Neural cell (in vitro differentiated cells): ENCODE results near the gene TGFBI. TPM values are rescaled to one million over a fixed set of nuclear protein-coding genes. Genes with fewer than 3 reads are reported as not detected.

Experiments
- H2AFZ ChIP-seq: fragments of 200-600, 300-800 bp; sonication (generic), shearing (Covaris generic); 2 replicates; pipeline ENCODE4 v1.6.0; 2014; ENCODE audit warnings: low read depth, mild to moderate bottlenecking, antibody characterized with exemption, low read length, moderate library complexity
- H3F3A ChIP-seq: fragments of 200-600 bp; shearing (Covaris generic); 2 replicates; pipeline ENCODE4 v1.6.1; 2016; ENCODE audit warnings: mild to moderate bottlenecking, moderate library complexity, mixed read lengths, antibody characterized with exemption, low read length; ENCODE audit not compliant: insufficient read depth, poor library complexity, severe bottlenecking
- H3K27ac ChIP-seq: fragments of 200-600, 300-800 bp; sonication (generic), shearing (Covaris generic); 2 replicates; pipeline ENCODE4 v1.5.1; 2014; ENCODE audit warnings: mild to moderate bottlenecking, low read length, moderate library complexity
- H3K27me3 ChIP-seq: fragments of 300-800, 200-600 bp; sonication (generic), shearing (Covaris generic); 2 replicates; pipeline ENCODE4 v1.6.0; 2014; ENCODE audit warnings: mild to moderate bottlenecking, low read depth, low read length, moderate library complexity; ENCODE audit not compliant: insufficient read depth
- H3K36me3 ChIP-seq: fragments of 300-800, 200-600 bp; sonication (generic), shearing (Covaris generic); 2 replicates; pipeline ENCODE4 v1.5.1; 2014; ENCODE audit warnings: mild to moderate bottlenecking, antibody characterized with exemption, low read length, moderate library complexity; ENCODE audit not compliant: insufficient read depth
- H3K4me2 ChIP-seq: fragments of 300-800, 200-600 bp; sonication (generic), shearing (Covaris generic); 2 replicates; pipeline ENCODE4 v1.6.0; 2014; ENCODE audit warnings: mild to moderate bottlenecking, low read length
- H3K4me3 ChIP-seq: fragments of 300-800, 200-600 bp; sonication (generic), shearing (Covaris generic); 2 replicates; pipeline ENCODE4 v1.5.1; 2014; ENCODE audit warnings: mild to moderate bottlenecking, low read length, moderate library complexity
- H3K79me2 ChIP-seq: fragments of 200-600 bp; shearing (Covaris generic); replicated peaks from 2 replicates; pipeline ENCODE4 v1.6.0; 2014; ENCODE audit warnings: mild to moderate bottlenecking, low read length, moderate library complexity; ENCODE audit not compliant: insufficient read depth
- H3K9ac ChIP-seq: fragments of 300-800, 200-600 bp; sonication (generic), shearing (Covaris generic); 2 replicates; pipeline ENCODE4 v1.6.1; 2016; ENCODE audit warnings: mild to moderate bottlenecking, low read length, mixed read lengths
- H3K9me2 ChIP-seq: fragments of 200-600 bp; shearing (Covaris generic); 2 replicates; pipeline ENCODE4 v1.6.1; 2016; ENCODE audit warnings: mild to moderate bottlenecking, low read length, mixed read lengths; ENCODE audit not compliant: insufficient read depth
- H3K9me3 ChIP-seq: fragments of 200-600, 300-800 bp; sonication (generic), shearing (Covaris generic); 2 replicates; pipeline ENCODE4 v1.6.1; 2016; ENCODE audit warnings: mild to moderate bottlenecking, mixed run types, low read length, moderate library complexity, mixed read lengths
- H4K20me1 ChIP-seq: fragments of 200-600 bp; shearing (Covaris generic); 2 replicates; pipeline ENCODE4 v1.6.1; 2016; ENCODE audit warnings: mild to moderate bottlenecking, mixed run types; ENCODE audit not compliant: insufficient read depth
- EP300 ChIP-seq: fragments of 450-650 bp; conservative IDR thresholded peaks from 2 replicates; pipeline ENCODE4 v1.6.1; 2014; ENCODE audit warnings: antibody characterized with exemption, mild to moderate bottlenecking, moderate library complexity; ENCODE audit not compliant: poor library complexity, severe bottlenecking
- EZH2 ChIP-seq: fragments of 200-600, 300-800 bp; shearing (Covaris generic), sonication (generic); IDR thresholded peaks from 2 replicates; pipeline ENCODE4 v1.6.1; 2014; ENCODE audit warnings: antibody characterized with exemption, low read length, borderline replicate concordance, mild to moderate bottlenecking; ENCODE audit not compliant: insufficient read depth, poor library complexity, severe bottlenecking
- MXI1 ChIP-seq: fragments of 450-650 bp; conservative IDR thresholded peaks from 2 replicates; pipeline ENCODE4 v1.6.1; 2014; ENCODE audit warnings: antibody characterized with exemption, mild to moderate bottlenecking; ENCODE audit not compliant: poor library complexity, severe bottlenecking
- POLR2AphosphoS5 ChIP-seq: IDR thresholded peaks from 2 replicates; pipeline ENCODE4 v1.6.1; 2012
- RAD21 ChIP-seq: fragments of 450-650 bp; conservative IDR thresholded peaks from 2 replicates; pipeline ENCODE4 v1.6.1; 2014; ENCODE audit warnings: antibody characterized with exemption, mild to moderate bottlenecking, moderate library complexity
- SMC3 ChIP-seq: fragments of 450-650 bp; conservative IDR thresholded peaks from 2 replicates; pipeline ENCODE4 v1.6.1; 2014; ENCODE audit warnings: antibody characterized with exemption, mild to moderate bottlenecking, moderate library complexity; ENCODE audit not compliant: poor library complexity
- TAF1 ChIP-seq: IDR thresholded peaks from 2 replicates; pipeline ENCODE4 v1.6.1; 2012; ENCODE audit warnings: low read depth
- polyA plus RNA-seq: library from polyadenylated mRNA; depleted of rRNA; stranded (reverse); fragments of >200 nt; gene quantifications from 2 replicates; pipeline ENCODE4 v1.2.3, GENCODE V29; 2014
- TF ChIP-seq, protein P1 (sequence below): IDR thresholded peaks from 2 replicates; pipeline ENCODE4 v1.6.1; 2012; ENCODE audit warnings: borderline replicate concordance
- TF ChIP-seq, protein P2 (sequence below): fragments of 450-650 bp; IDR thresholded peaks from 2 replicates; pipeline ENCODE4 v1.5.1; 2014; ENCODE audit warnings: antibody characterized with exemption, mild to moderate bottlenecking, moderate library complexity; ENCODE audit not compliant: poor library complexity, severe bottlenecking

TGFBI gene
- polyA plus RNA-seq, 1 donor from 2014 or later, result 0.71 TPM

DNA sequence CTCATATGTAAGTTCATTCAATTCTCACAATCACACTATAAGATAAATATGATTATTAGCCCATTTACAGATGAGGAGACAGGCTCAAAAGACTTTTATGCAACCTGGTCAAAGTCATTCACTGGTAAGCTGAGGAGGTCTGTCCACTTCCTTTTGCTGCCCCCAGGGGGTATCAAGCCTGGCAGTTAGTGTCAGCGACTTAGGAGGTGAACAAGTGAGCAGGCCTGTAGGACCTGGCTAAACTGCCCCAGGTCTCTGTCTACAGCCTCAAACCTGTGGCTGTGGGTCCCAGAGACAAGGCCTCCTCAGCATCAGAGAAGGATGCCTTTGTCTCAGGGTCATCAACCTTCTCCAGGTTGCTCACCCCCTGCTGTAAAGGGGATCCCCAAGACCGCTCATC, 10.4 kb downstream of the TGFBI start:
- H3K9me2 ChIP-seq, result no peaks in the 10 kb centered on the region

DNA sequence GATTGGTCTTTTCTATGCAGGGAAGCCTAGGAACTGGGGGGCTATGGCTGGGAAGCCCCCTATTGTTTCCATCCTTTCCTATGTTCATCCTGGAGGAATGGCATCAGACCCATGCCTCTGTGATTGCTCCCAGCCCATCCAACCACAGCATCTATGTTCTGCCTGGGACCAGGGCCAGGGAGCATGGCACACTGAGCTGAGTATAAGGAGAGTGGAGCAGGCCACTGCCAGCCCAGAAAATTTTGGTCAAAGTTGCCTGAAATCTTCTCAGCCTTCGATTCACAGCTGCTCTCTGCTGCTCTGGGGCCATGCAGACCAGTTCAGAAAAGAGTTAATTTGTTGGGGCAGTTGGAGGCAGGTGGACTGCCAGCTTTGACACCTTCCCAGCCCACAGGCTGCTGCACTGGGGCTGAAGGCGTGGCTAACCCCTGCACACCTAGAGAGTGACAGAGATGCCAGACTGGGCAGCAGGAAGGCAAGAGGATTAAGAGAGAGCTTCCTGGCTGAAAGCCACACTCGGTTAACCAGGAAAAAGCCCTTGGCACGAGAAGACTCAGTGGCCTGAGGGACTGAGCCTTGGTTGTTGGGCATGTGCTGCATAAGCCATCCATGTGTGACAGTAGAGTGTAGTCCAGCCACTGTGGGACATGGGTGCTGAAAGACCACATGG, 12.1 kb downstream of the TGFBI start:
- TF ChIP-seq, protein P1, sequence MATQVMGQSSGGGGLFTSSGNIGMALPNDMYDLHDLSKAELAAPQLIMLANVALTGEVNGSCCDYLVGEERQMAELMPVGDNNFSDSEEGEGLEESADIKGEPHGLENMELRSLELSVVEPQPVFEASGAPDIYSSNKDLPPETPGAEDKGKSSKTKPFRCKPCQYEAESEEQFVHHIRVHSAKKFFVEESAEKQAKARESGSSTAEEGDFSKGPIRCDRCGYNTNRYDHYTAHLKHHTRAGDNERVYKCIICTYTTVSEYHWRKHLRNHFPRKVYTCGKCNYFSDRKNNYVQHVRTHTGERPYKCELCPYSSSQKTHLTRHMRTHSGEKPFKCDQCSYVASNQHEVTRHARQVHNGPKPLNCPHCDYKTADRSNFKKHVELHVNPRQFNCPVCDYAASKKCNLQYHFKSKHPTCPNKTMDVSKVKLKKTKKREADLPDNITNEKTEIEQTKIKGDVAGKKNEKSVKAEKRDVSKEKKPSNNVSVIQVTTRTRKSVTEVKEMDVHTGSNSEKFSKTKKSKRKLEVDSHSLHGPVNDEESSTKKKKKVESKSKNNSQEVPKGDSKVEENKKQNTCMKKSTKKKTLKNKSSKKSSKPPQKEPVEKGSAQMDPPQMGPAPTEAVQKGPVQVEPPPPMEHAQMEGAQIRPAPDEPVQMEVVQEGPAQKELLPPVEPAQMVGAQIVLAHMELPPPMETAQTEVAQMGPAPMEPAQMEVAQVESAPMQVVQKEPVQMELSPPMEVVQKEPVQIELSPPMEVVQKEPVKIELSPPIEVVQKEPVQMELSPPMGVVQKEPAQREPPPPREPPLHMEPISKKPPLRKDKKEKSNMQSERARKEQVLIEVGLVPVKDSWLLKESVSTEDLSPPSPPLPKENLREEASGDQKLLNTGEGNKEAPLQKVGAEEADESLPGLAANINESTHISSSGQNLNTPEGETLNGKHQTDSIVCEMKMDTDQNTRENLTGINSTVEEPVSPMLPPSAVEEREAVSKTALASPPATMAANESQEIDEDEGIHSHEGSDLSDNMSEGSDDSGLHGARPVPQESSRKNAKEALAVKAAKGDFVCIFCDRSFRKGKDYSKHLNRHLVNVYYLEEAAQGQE, result no peak
- no peak for TF ChIP-seq SMC3
- TF ChIP-seq EZH2, result no peak
- TF ChIP-seq TAF1, result no peak
- no peak for TF ChIP-seq RAD21
- no peak for TF ChIP-seq MXI1
- TF ChIP-seq POLR2AphosphoS5, result no peak
- TF ChIP-seq EP300, result no peak
- TF ChIP-seq, protein P2, sequence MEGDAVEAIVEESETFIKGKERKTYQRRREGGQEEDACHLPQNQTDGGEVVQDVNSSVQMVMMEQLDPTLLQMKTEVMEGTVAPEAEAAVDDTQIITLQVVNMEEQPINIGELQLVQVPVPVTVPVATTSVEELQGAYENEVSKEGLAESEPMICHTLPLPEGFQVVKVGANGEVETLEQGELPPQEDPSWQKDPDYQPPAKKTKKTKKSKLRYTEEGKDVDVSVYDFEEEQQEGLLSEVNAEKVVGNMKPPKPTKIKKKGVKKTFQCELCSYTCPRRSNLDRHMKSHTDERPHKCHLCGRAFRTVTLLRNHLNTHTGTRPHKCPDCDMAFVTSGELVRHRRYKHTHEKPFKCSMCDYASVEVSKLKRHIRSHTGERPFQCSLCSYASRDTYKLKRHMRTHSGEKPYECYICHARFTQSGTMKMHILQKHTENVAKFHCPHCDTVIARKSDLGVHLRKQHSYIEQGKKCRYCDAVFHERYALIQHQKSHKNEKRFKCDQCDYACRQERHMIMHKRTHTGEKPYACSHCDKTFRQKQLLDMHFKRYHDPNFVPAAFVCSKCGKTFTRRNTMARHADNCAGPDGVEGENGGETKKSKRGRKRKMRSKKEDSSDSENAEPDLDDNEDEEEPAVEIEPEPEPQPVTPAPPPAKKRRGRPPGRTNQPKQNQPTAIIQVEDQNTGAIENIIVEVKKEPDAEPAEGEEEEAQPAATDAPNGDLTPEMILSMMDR, result no peak
- H3K9me2 ChIP-seq, result no peaks in the 10 kb centered on the region
- H3K27ac ChIP-seq, result no peak overlapping the region
- no peaks in the 10 kb centered on the region for H3K36me3 ChIP-seq
- no peak overlapping the region for H3K9ac ChIP-seq
- H3F3A ChIP-seq, result no peaks in the 10 kb centered on the region
- no peak overlapping the region for H3K4me3 ChIP-seq
- no peaks in the 10 kb centered on the region for H3K27me3 ChIP-seq
- no peak overlapping the region for H3K4me2 ChIP-seq
- H3K9me3 ChIP-seq, result no peaks in the 10 kb centered on the region
- no peak overlapping the region for H2AFZ ChIP-seq
- H4K20me1 ChIP-seq, result no peaks in the 10 kb centered on the region
- no peaks in the 10 kb centered on the region for H3K79me2 ChIP-seq

More for the DNA sequence above, 10.4 kb downstream of the TGFBI start:
- TF ChIP-seq, protein P2, result no peak
- no peak for TF ChIP-seq TAF1
- TF ChIP-seq EP300, result no peak
- no peaks in the 10 kb centered on the region for H3K27me3 ChIP-seq
- no peaks in the 10 kb centered on the region for H3K9me3 ChIP-seq
- H3K9ac ChIP-seq, result no peak overlapping the region
- H4K20me1 ChIP-seq, result no peaks in the 10 kb centered on the region
- no peaks in the 10 kb centered on the region for H3K79me2 ChIP-seq
- no peak overlapping the region for H3K4me2 ChIP-seq
- H3K27ac ChIP-seq, result no peak overlapping the region
- H3F3A ChIP-seq, result no peaks in the 10 kb centered on the region
- H3K4me3 ChIP-seq, result no peak overlapping the region
- H2AFZ ChIP-seq, result no peak overlapping the region
- H3K36me3 ChIP-seq, result no peaks in the 10 kb centered on the region
